ENCODE data around the gene CREB3L2.

Gene CREB3L2

GRCh38 chr7:137950263-137950621 lies 51.6 kb downstream of the CREB3L2 start:
- H3K27ac ChIP-seq (ENCODE audit: extremely low read depth, low read depth, low read length): no peak overlapping the region
- 0 out of 2 replicates have a peak, but pooled peaks cover 4% of the 10 kb centered on the region for H3K4me1 ChIP-seq (ENCODE audit: control insufficient read depth, insufficient read depth, low read length)
- TF ChIP-seq ZBTB20 (tag by site-specific recombination; IDR thresholded peaks at IDR 0.05): no peak
- peak; percentile 78 for TF ChIP-seq FEZF1 (tag by site-specific recombination; IDR thresholded peaks at IDR 0.05)
- TF ChIP-seq KLF10 (tag by site-specific recombination; IDR thresholded peaks at IDR 0.05): no peak
- peak; percentile 52; the same call in 1 of the 2 replicates for TF ChIP-seq TCF7L2 (IDR thresholded peaks at IDR 0.05; ENCODE audit: borderline replicate concordance, low read depth, low read length)
- TF ChIP-seq PRDM4 (tag by site-specific recombination; IDR thresholded peaks at IDR 0.05): peak; percentile 78
- TF ChIP-seq ZNF747 (tag by site-specific recombination; IDR thresholded peaks at IDR 0.05): no peak
- TF ChIP-seq HOXA7 (CRISPR knock-in tag; IDR thresholded peaks at IDR 0.05; ENCODE audit: borderline replicate concordance): no peak
- TF ChIP-seq ZBTB26 (tag by site-specific recombination; optimal IDR thresholded peaks at IDR 0.05): no peak
- H3K36me3 ChIP-seq (ENCODE audit: control insufficient read depth in 2 of 2, insufficient read depth in 1 of 2, low read length in 2 of 2): no peaks in the 10 kb centered on the region
- no peaks in the 10 kb centered on the region for H3K9me3 ChIP-seq (ENCODE audit: control insufficient read depth, insufficient read depth, low read depth, low read length)
- CTCF ChIA-PET: interaction anchor here (0.7 to 2.0 kb wide), 5 partner anchors 11 to 346 kb away, joined by 4 to 10 read pairs (median 6); partner anchors contain the start of gene CREB3L2
- no peak overlapping the region for H3K4me3 ChIP-seq (ENCODE audit: low read depth, low read length)
- POLR2A ChIA-PET: no interaction called here

- CTCF ChIA-PET: interaction anchor here (0.7 to 2.0 kb wide), 5 partner anchors 10 to 346 kb away, joined by 4 to 10 read pairs (median 6); partner anchors contain the start of gene CREB3L2
- H3K36me3 ChIP-seq (ENCODE audit: control insufficient read depth in 2 of 2, insufficient read depth in 1 of 2, low read length in 2 of 2): no peaks in the 10 kb centered on the region
- H3K4me3 ChIP-seq (ENCODE audit: low read depth, low read length): no peak overlapping the region
- TF ChIP-seq ZBTB11 (tag by site-specific recombination; conservative IDR thresholded peaks at IDR 0.05; ENCODE audit: low read depth): no peak
- no peak for TF ChIP-seq IKZF3 (tag by site-specific recombination; IDR thresholded peaks at IDR 0.05)
- no peak for TF ChIP-seq ZNF354C (tag by site-specific recombination; IDR thresholded peaks at IDR 0.05; ENCODE audit: borderline replicate concordance, low read depth)
- TF ChIP-seq PRDM6 (tag by site-specific recombination; IDR thresholded peaks at IDR 0.05): 0 out of 2 replicates have a peak, but pooled peaks have one; percentile 12
- no peak for TF ChIP-seq CTCF (tag by site-specific recombination; IDR thresholded peaks at IDR 0.05)
- TF ChIP-seq ZNF280D (tag by site-specific recombination; IDR thresholded peaks at IDR 0.05): no peak
- 0 out of 2 replicates have a peak, but pooled peaks cover 4% of the 10 kb centered on the region for H3K4me1 ChIP-seq (ENCODE audit: control insufficient read depth, insufficient read depth, low read length)
- no peaks in the 10 kb centered on the region for H3K9me3 ChIP-seq (ENCODE audit: control insufficient read depth, insufficient read depth, low read depth, low read length)
- POLR2A ChIA-PET: no interaction called here
- no peak overlapping the region for H3K27ac ChIP-seq (ENCODE audit: extremely low read depth, low read depth, low read length)
Measured at GRCh38 chr7:137949416-137950262, 52.2 kb downstream of the CREB3L2 start.
